Measurements from ENCODE around the gene IL36B. TPM values are rescaled to one million over a fixed set of nuclear protein-coding genes. Genes with fewer than 3 reads are reported as not detected.

IL36B gene
- total and polyA plus RNA-seq, 9 of the 15 experiments (the other 6 are each of a cell fraction or from before 2014, with no cell fraction given): not detected

- Histone ChIP-seq H3K4me1 (replicated peaks in 1 of 2; ENCODE audit: control insufficient read depth in 2 of 2, insufficient read depth in 2 of 2, low read length in 2 of 2) (peaks cover 0 to 4% of the 10 kb centered on the region in 2 experiments; a peak in 3 of 5 replicates), H3K27ac (ENCODE audit: extremely low read depth, low read depth, low read length) (no peak overlapping the region), H3K4me3 (no peak overlapping the region), H3K4me2 (ENCODE audit: insufficient read depth, low read length) (no peak overlapping the region), H3K79me2 (ENCODE audit: control insufficient read depth, insufficient read depth, low read length) (no peaks in the 10 kb centered on the region), H3K9ac (ENCODE audit: insufficient read depth in 1 of 2, low read depth in 2 of 2, low read length in 2 of 2) (no peak overlapping the region), H3K36me3 (ENCODE audit: control insufficient read depth, insufficient read depth, low read length) (no peaks in the 10 kb centered on the region), H3K9me3 (replicated peaks; ENCODE audit: control insufficient read depth, insufficient read depth, low read depth, low read length) (no peaks in the 10 kb centered on the region), H3K27me3 (ENCODE audit: control insufficient read depth in 2 of 2, insufficient read depth in 2 of 2, low read length in 2 of 2) (no peaks in the 10 kb centered on the region), H3K9me1 (ENCODE audit: control insufficient read depth, insufficient read depth, low read length) (no peaks in the 10 kb centered on the region), H2AFZ (ENCODE audit: low read depth, low read length) (no peak overlapping the region), H4K20me1 (replicated peaks; ENCODE audit: control insufficient read depth, insufficient read depth, low read length) (no peaks in the 10 kb centered on the region)
- ATAC-seq (no peak), FAIRE-seq (no peak), DNase-seq (ENCODE audit: extremely low read depth in 1 of 4, low spot score in 3 of 4) (no peak)
- intact Hi-C loops (cut with micrococcal nuclease): no loop called here
- POLR2A ChIA-PET: interaction anchor here (2.1 kb wide), 1 partner anchor 11 kb away, joined by 9 read pairs; no protein-coding TSS in a partner anchor
- no TSS peak for BruUV-seq (replicated peaks)
- in situ Hi-C loops (cut with MboI): no loop called here
- CTCF ChIA-PET (ENCODE audit: low intra/inter-chr PET ratio): no interaction called here
- WGBS (ENCODE audit: insufficient coverage, low coverage, missing lambda C conversion rate): 25% methylated on average over 3 of the region's 3 CpGs
- TF ChIP-seq KDM1A (IDR thresholded peaks at IDR 0.05) (0 out of 4 replicates have a peak, but pooled peaks of 1 of the 2 experiments have one; percentile 23), NRF1 (conservative IDR thresholded peaks at IDR 0.05 in 1 of 2, IDR thresholded peaks at IDR 0.05 in 1 of 2) (no peak), KDM2B (CRISPR knock-in tag; IDR thresholded peaks at IDR 0.05) (no peak), BCOR (IDR thresholded peaks at IDR 0.05) (peak; percentile 59; the same call in 1 of the 2 replicates), ZNF354B (CRISPR knock-in tag; IDR thresholded peaks at IDR 0.05) (no peak), RBM25 (IDR thresholded peaks at IDR 0.05; ENCODE audit: low read depth, low read length, severe bottlenecking) (peak; percentile 32), SIRT6 (IDR thresholded peaks at IDR 0.05; ENCODE audit: low read depth, low read length) (no peak), USF2 (CRISPR knock-in tag; IDR thresholded peaks at IDR 0.05) (no peak), MAFK (IDR thresholded peaks at IDR 0.05; ENCODE audit: low read length) (no peak), HBP1 (CRISPR knock-in tag; IDR thresholded peaks at IDR 0.05) (no peak)
- TF ChIP-seq, protein P1, sequence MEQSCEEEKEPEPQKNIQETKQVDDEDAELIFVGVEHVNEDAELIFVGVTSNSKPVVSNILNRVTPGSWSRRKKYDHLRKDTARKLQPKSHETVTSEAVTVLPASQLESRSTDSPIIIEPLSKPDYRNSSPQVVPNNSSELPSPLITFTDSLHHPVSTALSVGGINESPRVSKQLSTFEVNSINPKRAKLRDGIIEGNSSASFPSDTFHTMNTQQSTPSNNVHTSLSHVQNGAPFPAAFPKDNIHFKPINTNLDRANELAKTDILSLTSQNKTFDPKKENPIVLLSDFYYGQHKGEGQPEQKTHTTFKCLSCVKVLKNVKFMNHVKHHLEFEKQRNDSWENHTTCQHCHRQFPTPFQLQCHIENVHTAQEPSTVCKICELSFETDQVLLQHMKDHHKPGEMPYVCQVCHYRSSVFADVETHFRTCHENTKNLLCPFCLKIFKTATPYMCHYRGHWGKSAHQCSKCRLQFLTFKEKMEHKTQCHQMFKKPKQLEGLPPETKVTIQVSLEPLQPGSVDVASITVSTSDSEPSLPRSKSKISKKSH (CRISPR knock-in tag; IDR thresholded peaks at IDR 0.05): no peak
- TF ChIP-seq, protein P2, sequence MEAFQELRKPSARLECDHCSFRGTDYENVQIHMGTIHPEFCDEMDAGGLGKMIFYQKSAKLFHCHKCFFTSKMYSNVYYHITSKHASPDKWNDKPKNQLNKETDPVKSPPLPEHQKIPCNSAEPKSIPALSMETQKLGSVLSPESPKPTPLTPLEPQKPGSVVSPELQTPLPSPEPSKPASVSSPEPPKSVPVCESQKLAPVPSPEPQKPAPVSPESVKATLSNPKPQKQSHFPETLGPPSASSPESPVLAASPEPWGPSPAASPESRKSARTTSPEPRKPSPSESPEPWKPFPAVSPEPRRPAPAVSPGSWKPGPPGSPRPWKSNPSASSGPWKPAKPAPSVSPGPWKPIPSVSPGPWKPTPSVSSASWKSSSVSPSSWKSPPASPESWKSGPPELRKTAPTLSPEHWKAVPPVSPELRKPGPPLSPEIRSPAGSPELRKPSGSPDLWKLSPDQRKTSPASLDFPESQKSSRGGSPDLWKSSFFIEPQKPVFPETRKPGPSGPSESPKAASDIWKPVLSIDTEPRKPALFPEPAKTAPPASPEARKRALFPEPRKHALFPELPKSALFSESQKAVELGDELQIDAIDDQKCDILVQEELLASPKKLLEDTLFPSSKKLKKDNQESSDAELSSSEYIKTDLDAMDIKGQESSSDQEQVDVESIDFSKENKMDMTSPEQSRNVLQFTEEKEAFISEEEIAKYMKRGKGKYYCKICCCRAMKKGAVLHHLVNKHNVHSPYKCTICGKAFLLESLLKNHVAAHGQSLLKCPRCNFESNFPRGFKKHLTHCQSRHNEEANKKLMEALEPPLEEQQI (IDR thresholded peaks at IDR 0.05): no peak
- TF ChIP-seq, protein P3, sequence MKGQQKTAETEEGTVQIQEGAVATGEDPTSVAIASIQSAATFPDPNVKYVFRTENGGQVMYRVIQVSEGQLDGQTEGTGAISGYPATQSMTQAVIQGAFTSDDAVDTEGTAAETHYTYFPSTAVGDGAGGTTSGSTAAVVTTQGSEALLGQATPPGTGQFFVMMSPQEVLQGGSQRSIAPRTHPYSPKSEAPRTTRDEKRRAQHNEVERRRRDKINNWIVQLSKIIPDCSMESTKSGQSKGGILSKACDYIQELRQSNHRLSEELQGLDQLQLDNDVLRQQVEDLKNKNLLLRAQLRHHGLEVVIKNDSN (CRISPR knock-in tag; IDR thresholded peaks at IDR 0.05): no peak
Measured at GRCh38 chr2:113018509-113018908, 34.2 kb downstream of the IL36B start.
